Measurements from ENCODE around the gene ATXN7. TPM values are rescaled to one million over a fixed set of nuclear protein-coding genes. Genes with fewer than 3 reads are reported as not detected.

ATXN7 gene
- total and polyA plus RNA-seq, 4 donors, result 4.8 to 46.6 (median 18.0) TPM

GRCh38 chr3:64033069-64033468, 169.4 kb downstream of the ATXN7 start:
- H3K27me3 ChIP-seq (ENCODE audit: control insufficient read depth in 3 of 3, insufficient read depth in 3 of 3, low read length in 2 of 3), result peaks cover 0 to 2% (median 0%) of the 10 kb centered on the region in 3 donors
- no peak overlapping the region for H3K27ac ChIP-seq (ENCODE audit: low read depth in 1 of 2, low read length in 1 of 2)
- DNase-seq (no peak), ATAC-seq (ENCODE audit: insufficient read depth, low FRiP score) (no peak)
- H3K4me3 ChIP-seq, result no peak overlapping the region
- WGBS, 2 donors, result 88 to 99% methylated on average over 2 of the region's 2 CpGs
- H3K9me3 ChIP-seq (ENCODE audit: control insufficient read depth in 4 of 4, insufficient read depth in 3 of 4, low read length in 3 of 4), result no peaks in the 10 kb centered on the region
- TF ChIP-seq CTCF (IDR thresholded peaks at IDR 0.05; ENCODE audit: control extremely low read depth, extremely low read depth), result no peak
- H3K9ac ChIP-seq (ENCODE audit: insufficient read depth in 1 of 2, low read length in 2 of 2), result no peak overlapping the region
- no peaks in the 10 kb centered on the region for H3K36me3 ChIP-seq (ENCODE audit: control insufficient read depth in 4 of 4, insufficient read depth in 4 of 4, low read length in 4 of 4)
- H3K4me1 ChIP-seq (ENCODE audit: control insufficient read depth in 5 of 5, insufficient read depth in 5 of 5, low read length in 5 of 5), result peaks cover 0 to 4% (median 0%) of the 10 kb centered on the region in 5 donors

GRCh38 chr3:64037084-64037483, 173.4 kb downstream of the ATXN7 start:
- H3K9ac ChIP-seq (ENCODE audit: insufficient read depth in 1 of 2, low read length in 2 of 2), result no peak overlapping the region
- no peak overlapping the region for H3K4me3 ChIP-seq
- H3K27ac ChIP-seq (ENCODE audit: low read depth in 1 of 2, low read length in 1 of 2), result no peak overlapping the region
- WGBS, 2 donors, result 97% methylated on average over 7 of the region's 7 CpGs
- no peaks in the 10 kb centered on the region for H3K4me1 ChIP-seq (ENCODE audit: control insufficient read depth in 5 of 5, insufficient read depth in 5 of 5, low read length in 5 of 5)
- H3K27me3 ChIP-seq (ENCODE audit: control insufficient read depth in 3 of 3, insufficient read depth in 3 of 3, low read length in 2 of 3), result no peaks in the 10 kb centered on the region
- H3K9me3 ChIP-seq (ENCODE audit: control insufficient read depth in 4 of 4, insufficient read depth in 3 of 4, low read length in 3 of 4), result no peaks in the 10 kb centered on the region
- DNase-seq (no peak), ATAC-seq (ENCODE audit: insufficient read depth, low FRiP score) (no peak)
- TF ChIP-seq CTCF (IDR thresholded peaks at IDR 0.05; ENCODE audit: control extremely low read depth, extremely low read depth), result no peak
- no peaks in the 10 kb centered on the region for H3K36me3 ChIP-seq (ENCODE audit: control insufficient read depth in 4 of 4, insufficient read depth in 4 of 4, low read length in 4 of 4)

GRCh38 chr3:64038253-64038767, 174.6 kb downstream of the ATXN7 start:
- ATAC-seq (ENCODE audit: insufficient read depth, low FRiP score) (no peak), DNase-seq (no peak)
- Histone ChIP-seq H3K4me1 (ENCODE audit: control insufficient read depth in 5 of 5, insufficient read depth in 5 of 5, low read length in 5 of 5) (no peaks in the 10 kb centered on the region), H3K4me3 (no peak overlapping the region), H3K9ac (ENCODE audit: insufficient read depth in 1 of 2, low read length in 2 of 2) (no peak overlapping the region), H3K9me3 (ENCODE audit: control insufficient read depth in 4 of 4, insufficient read depth in 3 of 4, low read length in 3 of 4) (no peaks in the 10 kb centered on the region), H3K27ac (ENCODE audit: low read depth in 1 of 2, low read length in 1 of 2) (no peak overlapping the region), H3K27me3 (ENCODE audit: control insufficient read depth in 3 of 3, insufficient read depth in 3 of 3, low read length in 2 of 3) (no peaks in the 10 kb centered on the region), H3K36me3 (ENCODE audit: control insufficient read depth in 4 of 4, insufficient read depth in 4 of 4, low read length in 4 of 4) (no peaks in the 10 kb centered on the region)
- 48 to 59% methylated on average over 4 of the region's 4 CpGs for WGBS, 2 donors
- TF ChIP-seq CTCF (IDR thresholded peaks at IDR 0.05; ENCODE audit: control extremely low read depth, extremely low read depth), result no peak

GRCh38 chr3:64039332-64039731, 175.7 kb downstream of the ATXN7 start:
- H3K9me3 ChIP-seq (ENCODE audit: control insufficient read depth in 4 of 4, insufficient read depth in 3 of 4, low read length in 3 of 4), result no peaks in the 10 kb centered on the region
- TF ChIP-seq CTCF (IDR thresholded peaks at IDR 0.05; ENCODE audit: control extremely low read depth, extremely low read depth), result no peak
- H3K4me1 ChIP-seq (ENCODE audit: control insufficient read depth in 5 of 5, insufficient read depth in 5 of 5, low read length in 5 of 5), result no peaks in the 10 kb centered on the region
- WGBS, 2 donors, result 87 to 92% methylated on average over 4 of the region's 4 CpGs
- DNase-seq (no peak), ATAC-seq (ENCODE audit: insufficient read depth, low FRiP score) (no peak)
- H3K9ac ChIP-seq (ENCODE audit: insufficient read depth in 1 of 2, low read length in 2 of 2), result no peak overlapping the region
- no peaks in the 10 kb centered on the region for H3K36me3 ChIP-seq (ENCODE audit: control insufficient read depth in 4 of 4, insufficient read depth in 4 of 4, low read length in 4 of 4)
- H3K27ac ChIP-seq (ENCODE audit: low read depth in 1 of 2, low read length in 1 of 2), result no peak overlapping the region
- H3K4me3 ChIP-seq, result no peak overlapping the region
- H3K27me3 ChIP-seq (ENCODE audit: control insufficient read depth in 3 of 3, insufficient read depth in 3 of 3, low read length in 2 of 3), result no peaks in the 10 kb centered on the region
